ENCODE data around the gene PROCA1.
"Not testable (repeated sequence)": the region's sequence is repeated elsewhere in the genome, so short reads cannot be mapped to it uniquely, and the experiment has no call there.

The PROCA1 gene

GRCh38 chr17:28744104-28744971, 32.6 kb upstream of the PROCA1 start:
- DNase-seq: peak; percentile 89

- DNase-seq: peak; percentile 94
Measured at GRCh38 chr17:28743243-28744103, 31.8 kb upstream of the PROCA1 start, which contains the start of gene TRAF4. TRAF4 (plus strand) TSS chr17:28744011; CDS start chr17:28744113, 102 bp downstream.

DNA sequence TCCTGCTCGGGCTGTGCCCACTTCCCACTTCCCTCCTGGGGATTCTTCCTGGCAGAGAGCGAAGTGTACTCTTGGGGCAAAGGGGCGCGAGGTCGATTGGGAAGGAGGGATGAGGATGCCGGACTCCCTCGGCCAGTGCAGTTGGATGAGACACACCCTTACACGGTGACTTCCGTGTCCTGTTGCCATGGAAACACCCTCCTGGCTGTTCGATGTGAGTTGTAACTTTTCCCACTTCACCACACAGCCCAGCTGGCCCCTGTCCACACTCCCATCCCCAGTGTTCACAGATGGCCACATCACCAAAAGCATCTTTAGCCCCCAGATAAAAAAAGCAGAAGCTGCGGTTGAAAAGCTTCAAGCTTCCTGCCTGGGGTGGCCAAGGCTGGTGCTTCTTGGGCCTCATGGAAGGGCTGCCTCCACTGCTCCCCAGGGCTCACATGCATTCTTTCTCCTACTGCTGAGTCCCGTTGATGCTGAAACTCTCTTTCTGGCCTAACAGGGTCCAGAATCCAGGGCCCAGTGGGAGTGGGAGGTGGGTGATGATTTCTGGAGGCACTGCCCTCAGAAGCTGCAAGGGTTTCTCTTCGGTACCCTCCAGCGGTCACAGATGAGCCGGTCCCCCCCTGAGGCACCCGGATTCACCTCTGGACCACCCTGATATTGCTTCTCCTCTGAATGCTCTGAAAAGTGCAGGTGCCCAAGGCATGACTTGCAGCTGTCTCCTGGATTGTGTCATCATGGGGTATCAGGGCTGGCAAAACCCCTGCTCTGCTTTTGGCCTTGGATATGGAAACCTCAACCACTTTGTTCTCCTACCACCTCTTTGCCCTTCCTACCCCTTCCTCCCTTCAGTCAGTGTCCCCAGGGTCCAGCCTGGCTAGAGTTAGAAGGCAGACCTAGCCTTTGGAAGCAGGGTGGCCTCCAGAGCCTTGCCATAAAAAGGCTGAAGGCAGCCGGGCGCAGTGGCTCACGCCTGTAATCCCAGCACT, 30.0 kb upstream of the PROCA1 start:
- no peak for DNase-seq

GRCh38 chr17:28740406-28741357, 29.0 kb upstream of the PROCA1 start:
- no peak for DNase-seq

DNA sequence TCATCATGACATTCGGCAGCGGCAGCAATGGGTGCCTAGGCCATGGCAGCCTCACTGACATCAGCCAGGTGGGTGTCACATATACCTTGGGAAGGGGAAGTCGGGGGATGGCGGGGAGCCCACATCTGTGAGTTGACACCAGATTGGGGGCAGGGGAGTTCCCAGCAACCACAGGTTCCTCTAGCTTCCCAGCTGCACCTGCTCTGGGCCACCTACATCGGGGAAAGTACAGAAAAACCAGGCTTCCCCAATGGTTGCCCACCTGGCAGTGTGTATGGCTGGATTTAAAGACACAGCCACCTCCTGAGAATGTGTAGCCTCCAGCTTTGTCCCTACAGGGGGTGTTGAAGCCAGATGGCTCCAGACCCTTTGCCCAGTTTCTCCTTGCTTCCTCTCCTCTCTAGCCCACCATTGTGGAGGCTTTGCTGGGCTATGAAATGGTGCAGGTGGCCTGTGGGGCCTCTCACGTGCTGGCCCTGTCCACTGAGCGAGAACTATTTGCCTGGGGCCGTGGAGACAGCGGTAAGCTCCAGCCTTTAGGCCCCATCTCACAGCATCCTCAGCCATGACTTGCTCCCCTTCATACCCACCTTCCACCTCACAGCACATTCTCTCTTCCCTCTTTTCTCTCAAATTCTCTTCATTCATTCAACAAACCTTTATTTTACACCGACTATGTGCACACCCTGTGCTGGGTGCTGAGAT, 27.1 kb upstream of the PROCA1 start:
- DNase-seq: no peak

DNA sequence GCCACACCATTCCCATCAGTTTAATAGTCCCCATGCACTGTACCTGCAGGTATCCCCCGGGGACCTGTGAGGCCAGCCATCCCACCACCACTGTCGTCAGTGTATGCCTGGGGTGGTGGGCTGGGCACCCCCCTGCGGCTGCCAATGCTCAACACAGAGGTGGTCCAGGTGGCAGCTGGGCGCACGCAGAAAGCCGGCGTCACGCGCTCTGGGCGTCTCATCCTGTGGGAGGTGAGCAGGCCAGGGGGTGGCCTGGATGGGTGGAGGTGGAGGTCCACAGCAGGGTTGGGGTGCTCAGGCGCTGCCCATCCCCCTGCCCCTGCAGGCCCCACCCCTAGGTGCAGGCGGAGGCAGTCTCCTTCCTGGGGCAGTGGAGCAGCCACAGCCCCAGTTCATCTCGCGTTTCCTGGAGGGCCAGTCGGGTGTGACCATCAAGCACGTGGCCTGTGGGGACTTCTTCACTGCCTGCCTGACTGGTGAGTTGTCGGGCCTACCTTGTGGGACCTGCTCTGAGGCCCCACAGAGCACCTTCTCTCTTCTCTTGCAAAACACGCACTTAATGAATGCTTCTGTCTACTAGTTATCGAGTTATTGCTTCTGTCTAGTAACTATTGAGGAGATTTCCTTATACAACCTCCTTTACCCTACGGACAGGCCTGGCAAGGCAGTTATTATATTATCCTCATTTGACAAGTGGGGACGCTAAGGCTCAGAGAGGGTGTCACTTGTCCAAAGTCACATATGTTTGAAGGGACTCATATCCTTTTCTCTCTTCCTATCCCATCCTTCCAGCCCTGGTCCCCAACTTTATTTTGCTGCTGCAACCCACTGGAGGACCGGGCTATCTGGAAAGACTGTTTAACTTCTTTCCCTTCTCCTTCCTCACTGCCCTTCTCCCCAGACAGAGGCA, 26.3 kb upstream of the PROCA1 start:
- DNase-seq: no peak

DNA sequence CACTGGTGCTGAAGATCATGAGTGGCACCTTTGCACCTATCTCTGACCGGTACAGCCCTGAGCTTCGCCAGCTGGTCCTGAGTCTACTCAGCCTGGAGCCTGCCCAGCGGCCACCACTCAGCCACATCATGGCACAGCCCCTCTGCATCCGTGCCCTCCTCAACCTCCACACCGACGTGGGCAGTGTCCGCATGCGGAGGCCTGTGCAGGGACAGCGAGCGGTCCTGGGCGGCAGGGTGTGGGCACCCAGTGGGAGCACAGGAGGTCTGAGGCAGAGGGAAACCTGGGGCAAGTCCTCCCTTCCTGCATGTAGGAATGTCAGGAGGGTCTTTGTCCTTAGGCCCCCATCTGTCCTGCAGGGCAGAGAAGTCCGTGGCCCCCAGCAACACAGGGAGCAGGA, 25.6 kb upstream of the PROCA1 start:
- DNase-seq: no peak

DNA sequence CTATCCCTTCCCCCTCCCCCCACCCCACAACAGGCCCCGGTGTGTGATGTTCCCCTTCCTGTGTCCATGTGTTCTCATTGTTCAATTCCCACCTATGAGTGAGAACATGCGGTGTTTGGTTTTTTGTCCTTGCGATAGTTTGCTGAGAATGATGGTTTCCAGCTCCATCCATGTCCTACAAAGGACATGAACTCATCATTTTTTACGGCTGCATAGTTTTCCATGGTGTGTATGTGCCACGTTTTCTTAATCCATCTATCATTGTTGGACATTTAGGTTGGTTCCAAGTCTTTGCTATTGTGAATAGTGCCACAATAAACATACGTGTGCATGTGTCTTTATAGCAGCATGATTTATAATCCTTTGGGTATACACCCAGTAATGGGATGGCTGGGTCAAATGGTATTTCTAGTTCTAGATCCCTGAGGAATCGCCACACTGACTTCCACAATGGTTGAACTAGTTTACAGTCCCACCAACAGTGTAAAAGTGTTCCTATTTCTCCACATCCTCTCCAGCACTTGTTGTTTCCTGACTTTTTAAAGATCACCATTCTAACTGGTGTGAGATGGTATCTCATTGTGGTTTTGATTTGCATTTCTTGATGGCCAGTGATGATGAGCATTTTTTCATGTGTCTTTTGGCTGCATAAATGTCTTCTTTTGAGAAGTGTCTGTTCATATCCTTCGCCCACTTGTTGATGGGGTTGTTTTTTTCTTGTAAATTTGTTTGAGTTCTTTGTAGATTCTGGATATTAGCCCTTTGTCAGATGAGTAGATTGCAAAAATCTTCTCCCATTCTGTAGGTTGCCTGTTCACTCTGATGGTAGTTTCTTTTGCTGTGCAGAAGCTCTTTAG, 24.5 kb upstream of the PROCA1 start:
- DNase-seq: not testable (repeated sequence)

- no peak for DNase-seq
Measured at GRCh38 chr17:28735242-28735722, 23.6 kb upstream of the PROCA1 start.

- DNase-seq: no peak
Measured at GRCh38 chr17:28734712-28735241, 23.1 kb upstream of the PROCA1 start.

- no peak for DNase-seq
Measured at GRCh38 chr17:28733346-28733745, 21.7 kb upstream of the PROCA1 start.

DNA sequence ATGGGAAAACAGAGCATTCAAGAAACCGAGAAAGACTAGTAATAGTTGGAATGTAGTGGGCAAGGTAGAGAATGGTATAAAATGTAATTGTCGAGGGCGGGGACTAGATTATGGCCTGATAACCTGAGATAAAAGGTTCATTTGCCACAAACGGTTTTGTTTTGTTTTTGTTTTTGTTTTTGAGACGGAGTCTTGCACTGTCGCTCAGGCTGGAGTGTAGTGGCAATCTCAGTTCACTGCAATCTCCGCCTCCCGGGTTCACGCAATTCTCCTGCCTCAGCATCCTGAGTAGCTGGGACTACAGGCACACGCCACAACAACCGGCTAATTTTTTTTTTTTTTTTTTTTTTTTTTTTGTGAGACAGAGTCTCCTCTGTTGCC, 18.3 kb upstream of the PROCA1 start:
- DNase-seq: no peak

- DNase-seq: peak; percentile 98
Measured at GRCh38 chr17:28728364-28729200, 16.9 kb upstream of the PROCA1 start, which contains the start of gene NEK8. NEK8 (plus strand) TSS chr17:28728788; CDS start chr17:28728814, 26 bp downstream.

GRCh38 chr17:28726627-28727491, 15.2 kb upstream of the PROCA1 start:
- DNase-seq: peak; percentile 98

DNA sequence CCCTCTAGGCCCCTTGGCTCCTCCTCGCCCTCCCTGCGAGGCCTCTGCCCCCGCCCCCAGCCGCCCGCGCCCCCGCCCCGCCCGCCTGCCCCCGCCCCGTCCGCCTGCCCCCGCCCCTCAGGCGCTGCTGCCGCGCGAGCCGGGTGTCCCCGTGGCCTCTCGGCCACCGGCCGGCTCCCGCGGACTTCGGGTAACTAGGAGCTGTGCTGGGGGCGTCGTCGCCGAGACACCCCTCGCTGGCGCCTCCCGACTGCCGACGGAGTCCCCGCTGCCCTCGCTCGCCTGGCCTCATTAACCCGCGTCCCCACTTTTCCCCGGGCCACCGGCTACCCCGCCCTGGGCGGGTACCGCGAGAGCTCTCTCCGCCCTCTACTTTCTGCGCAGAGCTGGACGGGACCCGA, 14.5 kb upstream of the PROCA1 start, which contains the start of gene TLCD1:
TLCD1 (minus strand) TSS at position 8 of the 401 bp plus-strand sequence. CDS start 136 bp downstream, outside the sequence.
- DNase-seq: no peak

All from eye (tissue), 1 donor.